HG02798 (cell line): ENCODE data around the gene SPATA12.
A peak's percentile ranks its signal among the peaks of the same experiment; 100 is the strongest.

Experiments
- ATAC-seq: cut with Tn5 transposase; IDR thresholded peaks from one replicate; pipeline ENCODE4 v1.9.1; 2021; ENCODE audit warnings: mild to moderate bottlenecking; ENCODE audit not compliant: unreplicated experiment, poor library complexity

SPATA12 gene

GRCh38 chr3:57060089-57060821 is at the start of gene SPATA12:
SPATA12 (plus strand) TSS chr3:57060664; CDS start chr3:57073695, 13,031 bp downstream.
- ATAC-seq, result no peak

- ATAC-seq, result no peak
Measured at GRCh38 chr3:57011022-57011421, 49.4 kb upstream of the SPATA12 start.

- ATAC-seq, result no peak
Measured at GRCh38 chr3:57012847-57013246, 47.6 kb upstream of the SPATA12 start.

DNA sequence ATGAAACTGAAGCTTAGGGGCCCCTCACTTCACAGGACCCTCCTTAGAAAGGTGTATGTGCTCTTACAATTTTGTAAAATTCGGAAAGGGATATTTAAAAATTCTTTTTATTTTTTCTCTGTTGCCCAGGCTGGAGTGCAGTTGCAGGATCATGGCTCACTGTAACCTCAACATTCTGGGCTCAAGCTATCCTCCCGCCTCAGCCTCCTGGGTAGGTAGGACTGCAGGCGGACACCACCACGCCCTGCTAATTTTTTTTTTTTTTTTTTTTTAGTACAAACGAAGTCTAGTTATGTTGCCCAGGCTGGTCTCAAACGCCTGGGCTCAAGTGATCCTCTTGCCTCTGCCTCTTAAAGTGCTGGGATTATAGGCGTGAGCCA is 45.1 kb upstream of the SPATA12 start:
- ATAC-seq, result no peak

DNA sequence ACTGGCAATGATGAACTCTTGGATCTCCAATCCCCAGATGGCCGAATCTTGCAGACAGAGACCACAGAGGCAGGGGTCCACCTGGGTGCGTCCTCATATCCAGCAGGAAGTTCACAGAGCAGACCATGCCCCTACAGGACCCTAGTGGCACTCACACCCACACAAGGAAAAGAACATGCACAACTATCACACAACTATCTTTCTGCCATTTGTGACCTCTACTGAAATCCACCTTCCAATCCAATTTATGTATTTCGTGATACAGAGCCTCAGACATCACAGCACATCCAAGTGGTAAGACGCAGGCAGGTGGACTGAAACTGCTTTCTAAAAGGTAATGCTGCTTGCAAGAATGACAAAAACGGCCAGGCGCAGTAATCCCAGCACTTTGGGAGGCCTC is 44.6 kb upstream of the SPATA12 start:
- ATAC-seq, result no peak

- no peak for ATAC-seq
Measured at GRCh38 chr3:57017459-57017845, 43.0 kb upstream of the SPATA12 start.

GRCh38 chr3:57018246-57018645 is 42.2 kb upstream of the SPATA12 start:
- no peak for ATAC-seq

DNA sequence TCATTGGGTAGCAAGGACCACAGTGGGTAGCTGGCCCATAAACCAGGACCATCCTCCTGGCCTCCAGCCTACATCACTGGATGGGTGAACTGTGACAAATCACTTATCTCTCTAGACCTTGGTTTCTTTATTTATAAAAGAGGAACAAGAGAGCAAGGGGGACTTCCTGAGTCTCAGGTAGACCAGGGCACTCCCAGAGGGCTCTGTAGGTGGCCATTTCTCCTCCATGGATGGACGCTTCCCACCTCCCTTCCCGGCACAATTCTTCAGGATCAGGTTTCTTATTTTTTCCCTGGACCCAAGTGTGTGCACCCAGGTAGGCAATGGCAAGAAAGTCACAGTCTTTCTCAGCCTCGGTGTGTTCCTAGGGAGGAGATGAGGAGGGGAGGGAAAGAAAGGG is 41.4 kb upstream of the SPATA12 start:
- peak; percentile 56 for ATAC-seq

- no peak for ATAC-seq
Measured at GRCh38 chr3:57025237-57025636, 35.2 kb upstream of the SPATA12 start.

DNA sequence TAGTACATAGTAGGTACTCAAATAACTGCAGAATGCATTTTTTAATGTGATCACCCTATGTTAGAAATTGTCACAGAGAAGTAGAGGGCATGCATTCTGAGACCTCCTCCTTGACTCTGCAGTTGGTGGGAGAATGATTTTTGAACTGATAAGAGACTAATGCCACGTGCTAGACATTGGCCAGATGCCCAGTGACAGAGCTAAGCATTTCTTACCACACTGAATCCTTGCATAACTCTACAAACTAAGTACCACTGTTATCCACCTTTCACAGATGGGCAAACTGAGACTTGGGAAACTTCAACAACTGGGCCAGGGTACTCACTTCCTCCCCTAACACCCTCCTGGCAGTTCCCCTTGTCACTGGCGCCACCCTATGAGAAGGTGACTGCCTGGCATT is 33.5 kb upstream of the SPATA12 start:
- no peak for ATAC-seq

GRCh38 chr3:57029383-57029782 is 31.1 kb upstream of the SPATA12 start:
- no peak for ATAC-seq

DNA sequence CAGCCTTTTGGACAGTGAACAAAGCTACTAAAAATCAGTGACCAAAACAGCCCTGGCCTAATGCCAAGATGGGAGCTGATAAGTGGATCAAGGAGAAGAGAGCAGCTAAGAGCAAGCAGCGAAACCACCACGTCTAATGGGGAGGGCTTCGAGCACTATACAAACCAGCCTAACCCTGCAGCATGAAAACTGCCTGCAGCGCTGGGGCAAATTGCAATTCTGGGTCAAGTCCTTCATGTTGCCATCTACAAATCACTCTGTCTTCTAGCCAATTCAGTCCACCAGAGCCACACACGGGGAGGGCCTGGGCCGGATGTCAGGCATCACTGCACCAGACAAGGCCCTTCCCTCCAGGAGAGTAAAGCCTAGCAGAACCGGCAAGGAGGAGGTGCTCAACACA is 30.5 kb upstream of the SPATA12 start:
- ATAC-seq, result no peak

DNA sequence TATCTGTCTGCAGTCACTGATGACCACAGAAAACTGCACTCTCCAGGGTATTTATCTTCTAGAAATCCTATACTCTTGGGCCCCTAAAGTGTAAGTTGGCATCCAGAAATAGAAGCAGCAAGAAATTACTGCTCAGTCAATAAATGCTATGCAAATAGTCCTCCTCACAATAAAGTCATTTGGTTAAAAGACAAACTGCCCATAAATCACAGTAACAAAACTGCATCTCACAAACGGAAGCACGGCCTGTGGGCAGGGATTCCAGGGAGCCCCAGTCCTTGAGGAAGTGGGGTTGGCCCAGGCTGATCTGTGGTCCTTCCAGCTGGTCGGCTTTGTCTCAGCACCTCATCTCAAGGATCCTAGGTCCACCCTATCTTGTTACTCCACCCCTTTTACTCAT is 29.7 kb upstream of the SPATA12 start:
- ATAC-seq, result no peak

GRCh38 chr3:57031631-57032541 is 28.6 kb upstream of the SPATA12 start:
- no peak for ATAC-seq

DNA sequence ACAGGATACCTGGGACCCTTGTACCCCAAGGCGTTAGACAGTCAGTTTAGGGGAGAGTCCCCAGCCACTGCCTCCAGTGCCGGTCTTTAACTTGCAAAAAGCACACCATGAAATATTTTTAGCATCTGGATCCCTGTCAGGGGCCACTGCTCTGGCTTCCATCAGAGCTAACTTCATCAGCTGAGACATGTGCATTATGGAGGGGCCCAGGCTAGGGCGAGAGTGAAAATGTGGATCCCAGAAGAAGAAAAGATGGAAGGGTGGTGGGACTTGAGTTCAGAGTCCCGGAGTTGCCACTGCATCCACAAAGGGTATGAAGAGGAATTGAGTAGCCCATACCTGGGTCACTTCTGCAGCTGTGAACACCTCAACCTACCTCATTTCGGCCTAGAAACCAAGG is 23.5 kb upstream of the SPATA12 start:
- no peak for ATAC-seq

DNA sequence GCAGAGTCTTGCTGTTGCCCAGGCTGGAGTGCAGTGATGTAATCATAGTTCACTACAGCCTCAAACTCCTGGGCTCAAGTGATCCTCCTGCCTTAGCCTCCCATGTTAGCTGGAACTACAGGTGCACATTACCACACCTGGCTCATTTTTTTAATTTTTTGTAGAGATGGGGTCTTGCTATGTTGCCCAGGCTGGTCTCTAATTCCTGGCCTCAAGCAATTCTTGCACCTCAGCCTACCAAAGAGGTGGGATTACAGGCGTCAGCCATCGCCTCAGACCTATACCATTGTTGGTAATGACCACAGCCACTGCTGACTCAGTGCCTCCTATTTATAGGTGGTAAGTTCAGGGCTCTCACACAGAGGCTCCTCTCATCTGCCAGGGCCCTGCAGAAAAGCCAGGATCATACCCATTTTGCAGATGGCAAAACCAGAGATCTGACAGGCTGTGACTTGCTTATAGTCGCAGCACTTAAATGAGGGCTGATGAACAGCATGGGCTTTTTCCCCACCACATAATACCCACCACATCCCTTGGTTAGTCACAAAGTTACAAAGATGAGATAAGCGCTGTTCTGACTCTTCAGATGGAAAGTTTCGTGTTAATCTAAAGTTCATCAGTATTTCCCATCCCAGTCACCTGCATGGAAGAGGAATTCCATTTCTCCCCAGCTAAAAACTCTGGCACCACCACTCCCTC is 21.8 kb upstream of the SPATA12 start:
- no peak for ATAC-seq

DNA sequence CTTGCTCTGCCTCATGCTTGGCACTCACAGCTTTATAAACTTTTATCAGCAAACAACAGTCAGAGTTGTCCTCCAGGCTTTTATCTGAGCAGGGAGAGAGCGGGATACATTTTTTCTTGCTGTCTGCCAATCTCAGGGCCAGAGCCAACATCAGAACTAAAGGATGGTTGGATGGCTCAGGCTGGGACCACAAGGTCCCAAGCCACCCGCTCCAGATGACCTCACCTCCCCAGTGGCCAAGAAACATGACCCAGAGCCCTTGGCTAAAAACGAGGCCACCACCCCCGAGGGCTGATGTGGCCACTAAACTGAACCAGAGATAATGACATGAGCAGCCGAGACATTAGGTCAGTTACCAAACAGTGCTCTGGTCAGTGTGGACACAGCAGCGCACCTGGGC is 18.8 kb upstream of the SPATA12 start:
- ATAC-seq, result no peak

DNA sequence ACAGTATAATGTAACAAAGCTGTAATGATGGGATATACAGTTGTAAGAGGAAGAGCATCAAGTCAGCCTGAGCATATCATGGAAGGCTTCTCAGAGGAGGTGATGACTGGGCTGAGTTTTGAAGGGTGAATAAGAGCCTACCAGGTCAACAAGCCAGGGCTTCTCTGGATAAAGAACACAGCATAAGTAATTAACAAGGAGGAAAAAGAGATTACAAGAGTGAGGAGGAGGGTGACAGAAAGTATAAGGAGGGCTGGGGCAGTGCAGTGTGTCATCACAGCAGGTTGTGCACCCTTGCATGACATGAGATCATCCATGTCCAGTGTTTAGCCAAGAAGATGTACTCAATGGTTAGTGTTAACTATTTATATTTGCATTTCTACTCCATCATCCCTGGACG is 16.9 kb upstream of the SPATA12 start:
- no peak for ATAC-seq

DNA sequence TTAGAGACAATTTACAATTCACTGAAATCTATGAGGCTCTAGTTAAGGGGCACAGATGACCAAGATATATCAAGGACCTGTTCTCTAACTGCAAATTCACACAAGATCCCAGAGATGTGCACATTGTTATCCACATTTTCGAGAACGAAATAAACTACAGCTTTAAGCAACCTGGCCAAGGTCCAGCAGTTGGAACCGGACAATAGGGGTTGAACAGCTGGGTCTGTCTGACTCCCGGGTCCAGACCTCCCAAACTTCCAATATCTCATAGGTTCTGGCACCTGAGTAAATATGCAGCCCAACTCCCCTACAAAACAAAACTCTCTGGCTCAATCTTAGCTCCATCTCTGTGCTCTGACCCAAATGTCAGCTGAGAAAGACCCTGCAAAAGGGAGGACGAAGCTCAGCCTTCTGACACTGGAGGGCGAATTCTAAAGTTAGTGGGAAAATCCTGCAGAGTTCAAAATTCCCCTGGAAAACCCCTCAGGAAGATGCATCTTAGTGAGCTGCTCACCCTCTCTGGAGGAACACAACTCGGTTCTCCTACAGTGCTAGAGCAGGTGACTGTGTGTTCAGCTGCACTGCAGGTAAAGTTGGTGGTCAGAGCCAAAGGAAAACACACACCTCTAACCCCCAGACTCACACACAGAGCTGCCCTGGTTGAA is 14.2 kb upstream of the SPATA12 start:
- ATAC-seq, result no peak

DNA sequence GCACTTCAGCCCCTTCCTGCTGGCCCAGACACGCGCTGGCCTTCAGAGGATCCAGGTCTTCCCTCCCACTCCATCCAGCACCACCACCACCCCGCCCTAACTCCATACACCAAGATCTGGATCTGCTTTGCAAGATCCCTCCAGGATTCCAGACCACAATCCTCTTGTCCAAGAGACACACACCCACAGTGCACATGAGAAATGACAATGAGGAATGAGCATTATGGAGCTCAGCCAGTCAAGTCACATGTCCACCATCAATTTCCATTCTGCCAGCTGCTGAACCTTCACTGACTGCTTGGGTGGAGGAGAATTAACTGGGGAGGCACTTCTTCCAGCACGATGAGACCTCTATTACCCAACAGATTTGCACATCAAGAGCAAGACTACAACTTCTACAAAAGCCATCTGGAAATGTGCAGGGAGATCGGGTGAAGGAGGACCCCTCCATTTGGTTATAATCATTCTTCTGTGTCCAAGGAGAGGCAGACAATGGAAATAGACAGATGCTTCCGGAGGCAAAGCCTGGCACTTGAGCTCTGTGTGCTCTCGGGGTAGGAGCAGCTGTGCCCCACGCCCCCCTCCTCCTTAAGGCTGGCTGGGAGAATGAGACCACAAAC is 12.3 kb upstream of the SPATA12 start:
- ATAC-seq, result no peak
